ENCODE results near the gene SYT7.

- no peak for TF ChIP-seq POLR2A (IDR thresholded peaks at IDR 0.05; ENCODE audit: low read depth, low read length)
- no peak for TF ChIP-seq TAF1 (IDR thresholded peaks at IDR 0.05; ENCODE audit: borderline replicate concordance, low read depth, low read length)
Observed at GRCh38 chr11:61589961-61590360, 9.1 kb upstream of the SYT7 start.

Measured in GM12892 (cell line).